ENCODE results near the gene LRRC4C.

LRRC4C gene

GRCh38 chr11:40280159-40281051 lies 1179.0 kb downstream of the LRRC4C start:
- no peak for DNase-seq

GRCh38 chr11:40276960-40277359 lies 1182.5 kb downstream of the LRRC4C start:
- no peak for DNase-seq

GRCh38 chr11:40274017-40274416 lies 1185.4 kb downstream of the LRRC4C start:
- no peak for DNase-seq

GRCh38 chr11:40273192-40273732 lies 1186.2 kb downstream of the LRRC4C start:
- DNase-seq, result no peak

GRCh38 chr11:40271361-40271760 lies 1188.1 kb downstream of the LRRC4C start:
- DNase-seq, result no peak

GRCh38 chr11:40269865-40270264 lies 1189.6 kb downstream of the LRRC4C start:
- DNase-seq, result no peak

GRCh38 chr11:40268551-40268950 lies 1190.9 kb downstream of the LRRC4C start:
- no peak for DNase-seq

- DNase-seq, result no peak
These were observed 1204.0 kb downstream of the LRRC4C start for GRCh38 chr11:40255457-40255856.

- DNase-seq, result no peak
These were observed 1206.3 kb downstream of the LRRC4C start for GRCh38 chr11:40253166-40253565.

GRCh38 chr11:40252236-40252635 lies 1207.2 kb downstream of the LRRC4C start:
- DNase-seq, result no peak

- DNase-seq, result no peak
These were observed 1212.5 kb downstream of the LRRC4C start for GRCh38 chr11:40246983-40247382.

GRCh38 chr11:40241524-40242051 lies 1217.9 kb downstream of the LRRC4C start:
- no peak for DNase-seq

GRCh38 chr11:40240284-40240683 lies 1219.2 kb downstream of the LRRC4C start:
- no peak for DNase-seq

GRCh38 chr11:40236526-40236925 lies 1222.9 kb downstream of the LRRC4C start:
- DNase-seq, result no peak

GRCh38 chr11:40235841-40236240 lies 1223.6 kb downstream of the LRRC4C start:
- DNase-seq, result no peak

GRCh38 chr11:40230821-40231220 lies 1228.6 kb downstream of the LRRC4C start:
- DNase-seq, result no peak

- no peak for DNase-seq
These were observed 1230.8 kb downstream of the LRRC4C start for GRCh38 chr11:40228662-40229061.

GRCh38 chr11:40227730-40228129 lies 1231.7 kb downstream of the LRRC4C start:
- DNase-seq, result no peak

GRCh38 chr11:40226654-40227053 lies 1232.8 kb downstream of the LRRC4C start:
- DNase-seq, result no peak

GRCh38 chr11:40223596-40224330 lies 1235.7 kb downstream of the LRRC4C start:
- DNase-seq, result no peak

- DNase-seq, result no peak
These were observed 1240.1 kb downstream of the LRRC4C start for GRCh38 chr11:40219401-40219800.

- DNase-seq, result no peak
These were observed 1243.9 kb downstream of the LRRC4C start for GRCh38 chr11:40215556-40215955.

GRCh38 chr11:40207416-40207815 lies 1252.0 kb downstream of the LRRC4C start:
- no peak for DNase-seq

GRCh38 chr11:40204228-40204627 lies 1255.2 kb downstream of the LRRC4C start:
- no peak for DNase-seq
